ES-I3 (cell line): ENCODE results near the gene TMEM179.

Experiments
- H3K36me3 ChIP-seq: 2 replicates; pipeline ENCODE4 v1.6.1; 2013; ENCODE audit warnings: mild to moderate bottlenecking, low read length, control low read depth, moderate library complexity; ENCODE audit not compliant: insufficient read depth
- H3K4me1 ChIP-seq: 2 replicates; pipeline ENCODE4 v1.6.1; 2013; ENCODE audit warnings: mild to moderate bottlenecking, control low read depth, low read length; ENCODE audit not compliant: insufficient read depth
- H3K9ac ChIP-seq: 2 replicates; pipeline ENCODE4 v1.6.1; 2013; ENCODE audit warnings: low read depth, mild to moderate bottlenecking, low read length, moderate library complexity
- H3K9me3 ChIP-seq: 2 replicates; pipeline ENCODE4 v1.6.1; 2013; ENCODE audit warnings: mild to moderate bottlenecking, low read length, moderate library complexity; ENCODE audit not compliant: control insufficient read depth, insufficient read depth

Gene TMEM179

DNA sequence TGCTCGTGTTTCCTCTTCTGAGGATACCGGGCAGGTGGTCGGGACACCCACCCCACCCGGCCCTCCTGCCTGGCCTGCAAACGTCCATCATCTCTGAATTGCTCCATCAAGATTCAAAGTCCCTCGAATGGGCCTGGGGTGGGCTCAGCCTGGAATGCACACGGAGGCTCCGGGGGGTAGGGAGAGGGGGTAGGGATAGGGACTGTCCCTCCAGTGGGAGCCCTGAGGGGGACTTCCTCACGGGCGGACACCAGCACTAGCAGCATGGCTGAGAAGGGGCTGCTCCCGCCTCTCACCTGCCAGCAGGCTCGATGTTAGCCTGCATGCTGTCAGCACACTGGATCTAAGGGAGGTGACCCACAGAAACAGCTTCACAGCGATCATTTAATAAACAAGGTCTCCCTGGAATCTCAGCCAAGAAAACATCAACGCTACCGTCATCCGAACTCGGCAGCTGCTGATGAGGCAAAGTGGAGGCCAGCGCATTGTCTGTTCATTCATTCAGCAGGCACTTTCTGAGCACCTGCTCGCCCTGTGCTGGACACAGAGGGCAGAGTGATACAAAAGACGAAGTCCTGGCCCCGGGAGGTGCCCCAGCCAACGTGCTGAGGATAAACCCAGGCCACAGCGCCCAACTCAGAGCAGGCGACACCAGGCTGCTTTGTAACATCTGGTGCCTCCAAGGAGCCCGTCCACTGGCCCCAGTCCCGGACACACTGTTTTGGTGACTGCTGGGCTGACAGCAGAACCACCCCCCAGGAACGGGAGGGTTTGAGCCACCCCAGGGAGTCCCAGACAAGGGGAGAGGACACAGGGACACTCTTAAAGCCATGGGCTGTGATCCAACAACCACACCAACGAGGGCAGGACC is 6.3 kb downstream of the TMEM179 start:
- no peaks in the 10 kb centered on the region for H3K9me3 ChIP-seq
- H3K36me3 ChIP-seq = no peaks in the 10 kb centered on the region
- H3K9ac ChIP-seq = no peak overlapping the region
- H3K4me1 ChIP-seq = no peaks in the 10 kb centered on the region

DNA sequence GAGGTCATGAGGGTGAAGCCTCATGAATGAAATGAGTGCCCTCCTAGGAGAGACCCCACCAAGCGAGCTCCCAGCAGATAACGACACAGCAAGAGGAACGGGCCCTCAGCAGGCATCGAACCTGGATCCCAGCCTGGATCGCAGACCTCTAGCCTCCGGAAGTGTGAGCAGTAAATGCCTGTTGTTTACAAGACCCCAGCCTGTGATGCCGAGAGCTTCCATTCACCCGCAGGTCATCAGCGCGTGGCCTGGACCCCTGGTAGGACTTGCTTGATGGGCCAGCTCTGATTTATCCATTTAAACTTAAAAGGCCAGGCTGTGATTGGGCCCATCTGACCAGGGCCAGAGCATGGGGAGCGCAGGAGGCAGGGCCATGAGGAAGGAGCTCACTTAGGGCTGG is 7.0 kb downstream of the TMEM179 start:
- no peaks in the 10 kb centered on the region for H3K9me3 ChIP-seq
- no peak overlapping the region for H3K9ac ChIP-seq
- no peaks in the 10 kb centered on the region for H3K36me3 ChIP-seq
- no peaks in the 10 kb centered on the region for H3K4me1 ChIP-seq

DNA sequence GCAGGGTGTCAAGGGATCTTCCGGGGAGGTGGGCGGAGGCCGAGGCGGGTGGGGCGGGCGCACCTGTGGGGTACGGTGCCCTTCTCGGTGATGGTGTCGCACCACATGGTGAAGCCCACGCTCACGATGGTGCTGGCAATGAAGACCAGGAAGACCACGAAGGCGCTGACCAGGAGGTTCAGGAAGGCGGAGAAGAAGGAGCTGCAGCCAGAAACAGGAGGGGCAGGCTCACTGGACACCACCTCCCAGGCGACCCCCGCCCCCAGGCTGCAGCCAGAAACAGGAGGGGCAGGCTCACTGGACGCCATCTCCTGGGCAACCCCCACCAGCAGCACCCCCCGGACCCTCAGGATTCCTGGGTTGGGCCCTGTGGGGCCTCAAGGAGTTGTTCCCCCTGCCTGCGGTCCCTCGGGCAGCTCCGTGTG is 7.6 kb downstream of the TMEM179 start:
- no peaks in the 10 kb centered on the region for H3K4me1 ChIP-seq
- H3K36me3 ChIP-seq = no peaks in the 10 kb centered on the region
- H3K9me3 ChIP-seq = no peaks in the 10 kb centered on the region
- H3K9ac ChIP-seq = no peak overlapping the region

DNA sequence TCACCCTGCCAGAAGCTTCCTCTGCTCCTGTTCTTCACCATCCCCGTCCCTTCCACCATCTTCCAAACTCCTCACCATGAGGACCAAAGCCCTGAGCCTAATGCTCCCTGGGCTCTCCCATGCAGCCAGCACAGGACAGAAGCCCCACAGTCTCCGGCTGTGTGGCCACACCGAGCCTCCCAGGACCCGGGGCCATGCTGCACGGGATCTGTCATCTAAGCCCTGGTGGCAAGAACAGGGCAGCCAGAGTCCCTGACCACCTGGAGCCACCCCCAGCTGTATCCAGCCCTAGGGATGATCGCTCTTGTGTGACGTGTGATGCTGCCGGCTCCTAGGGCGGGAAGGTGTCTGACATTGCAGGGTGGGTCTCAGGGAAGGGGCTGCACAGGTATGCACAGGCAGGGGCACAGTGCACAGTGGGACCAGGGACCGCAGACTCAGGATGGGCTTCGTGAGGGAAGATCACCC is 8.1 kb downstream of the TMEM179 start:
- H3K36me3 ChIP-seq = no peaks in the 10 kb centered on the region

DNA sequence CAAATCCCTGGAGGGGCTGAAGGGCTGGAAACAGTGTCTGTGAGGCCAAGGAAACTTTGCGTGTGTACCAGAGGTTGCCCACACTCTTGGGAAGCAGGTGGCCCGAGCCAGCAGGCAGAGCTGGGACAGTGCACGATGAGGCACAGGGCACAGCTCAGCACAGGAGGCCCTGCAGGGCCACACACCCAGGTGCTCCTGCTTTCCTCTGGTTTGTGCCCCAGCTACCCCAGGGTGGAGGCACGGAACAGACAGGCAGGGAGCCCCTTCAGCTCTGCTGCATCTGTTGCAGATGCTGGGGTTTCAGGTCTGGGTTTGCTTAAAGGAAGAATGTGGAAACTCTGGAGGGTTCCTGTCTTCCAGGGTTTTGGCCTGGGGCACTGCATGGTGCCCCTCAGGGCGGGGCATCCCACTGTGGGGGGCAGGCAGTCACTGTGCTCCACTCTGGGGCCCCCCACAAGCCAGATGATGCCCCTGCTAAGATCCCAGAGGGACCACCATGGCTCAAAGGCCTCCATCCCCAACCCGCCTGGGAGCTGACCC is 8.6 kb downstream of the TMEM179 start:
- H3K9ac ChIP-seq = no peak overlapping the region
- H3K36me3 ChIP-seq = no peaks in the 10 kb centered on the region
- no peaks in the 10 kb centered on the region for H3K4me1 ChIP-seq
- no peaks in the 10 kb centered on the region for H3K9me3 ChIP-seq

More for the DNA sequence above, 8.1 kb downstream of the TMEM179 start:
- H3K9me3 ChIP-seq = no peaks in the 10 kb centered on the region
- H3K9ac ChIP-seq = no peak overlapping the region
- H3K4me1 ChIP-seq = no peaks in the 10 kb centered on the region

DNA sequence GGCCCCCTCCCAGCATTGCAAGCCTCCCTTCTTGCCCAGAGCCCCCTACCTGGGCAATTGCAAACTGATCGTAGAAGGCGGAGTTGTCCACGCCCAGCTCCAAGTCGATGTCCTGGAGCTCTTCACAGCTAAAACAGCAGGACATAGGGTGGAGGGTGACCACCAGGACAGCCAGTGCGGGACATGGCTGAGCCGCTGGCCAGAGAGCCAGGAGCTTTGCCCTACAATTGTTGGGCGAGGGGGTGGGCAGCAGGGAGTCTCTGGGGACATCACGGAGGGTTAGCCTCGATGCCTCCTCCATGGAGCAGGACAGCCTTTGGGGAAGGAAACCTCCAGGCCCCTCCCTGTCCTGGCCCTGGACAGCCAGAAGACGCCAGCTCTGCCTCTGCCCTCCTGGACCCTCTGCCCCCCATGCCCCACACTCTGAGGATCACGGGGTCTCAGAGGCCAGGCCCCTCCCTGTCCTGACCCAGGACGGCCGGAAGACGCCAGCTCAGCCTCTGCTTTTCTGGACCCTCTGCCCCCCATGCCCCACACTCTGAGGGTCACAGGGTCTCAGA is 9.4 kb downstream of the TMEM179 start:
- Histone ChIP-seq H3K9me3 (no peaks in the 10 kb centered on the region), H3K36me3 (no peaks in the 10 kb centered on the region), H3K4me1 (no peaks in the 10 kb centered on the region)

DNA sequence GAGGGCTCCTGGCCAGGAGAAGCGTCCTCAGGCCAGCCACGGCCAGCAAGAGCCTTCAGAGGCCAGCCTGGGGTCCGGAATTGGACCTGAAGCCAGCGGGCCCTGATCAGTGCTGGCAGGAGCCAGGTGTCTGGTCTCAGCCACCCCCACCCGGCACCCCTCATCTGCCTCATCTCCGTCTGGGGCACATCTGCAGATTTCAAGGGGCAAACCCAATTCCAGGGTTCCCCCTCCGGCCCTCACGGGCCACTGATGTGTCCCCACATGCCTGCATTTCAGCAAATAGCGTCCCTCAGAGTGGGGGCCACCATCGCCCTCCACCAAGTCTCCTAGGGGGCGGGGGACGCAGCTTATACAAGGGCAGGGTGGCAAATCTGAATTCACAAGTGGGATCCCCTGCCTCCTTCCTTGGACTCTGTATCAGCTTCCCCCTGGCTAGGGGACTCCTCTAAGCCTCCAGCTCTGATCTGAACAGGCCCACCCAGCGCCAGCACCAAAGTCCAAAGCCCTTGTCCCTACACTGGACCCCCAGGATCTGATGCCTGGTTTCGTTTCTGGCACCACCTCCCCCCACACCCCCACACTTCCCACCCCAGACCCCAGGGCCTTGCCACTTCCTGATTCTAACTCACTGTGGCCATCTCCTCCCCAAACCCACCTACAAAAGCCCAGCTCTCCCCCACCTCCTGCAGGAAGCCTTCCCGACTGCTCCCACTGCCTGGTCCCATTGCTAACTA is 10.1 kb downstream of the TMEM179 start:
- H3K36me3 ChIP-seq = no peaks in the 10 kb centered on the region
- H3K9me3 ChIP-seq = no peaks in the 10 kb centered on the region
- no peaks in the 10 kb centered on the region for H3K4me1 ChIP-seq
- no peak overlapping the region for H3K9ac ChIP-seq

More for the DNA sequence above, 9.4 kb downstream of the TMEM179 start:
- no peak overlapping the region for H3K9ac ChIP-seq

DNA sequence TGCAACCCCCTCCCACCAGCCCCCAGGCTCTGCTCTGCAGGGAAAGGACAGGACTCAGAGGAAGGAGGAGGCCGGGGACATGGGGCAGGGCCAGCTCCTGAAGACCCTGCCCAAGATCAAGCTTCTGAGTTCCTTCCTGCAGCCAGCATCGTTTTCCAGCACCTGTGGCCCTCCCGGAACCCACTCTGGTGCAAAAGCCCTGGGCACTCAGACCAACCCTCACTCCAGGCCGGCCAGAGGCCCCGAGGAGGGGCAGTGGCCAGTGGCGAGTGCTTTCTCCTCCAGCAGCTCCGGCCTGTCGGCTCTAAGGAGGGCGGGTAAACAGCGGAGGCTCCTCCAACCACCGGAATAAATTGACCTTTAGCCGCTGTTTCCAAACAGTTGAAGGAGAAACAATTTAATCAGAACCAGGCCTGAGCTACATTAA is 10.8 kb downstream of the TMEM179 start:
- H3K9me3 ChIP-seq = no peaks in the 10 kb centered on the region
- no peak overlapping the region for H3K9ac ChIP-seq
- H3K4me1 ChIP-seq = no peaks in the 10 kb centered on the region
- H3K36me3 ChIP-seq = no peaks in the 10 kb centered on the region

DNA sequence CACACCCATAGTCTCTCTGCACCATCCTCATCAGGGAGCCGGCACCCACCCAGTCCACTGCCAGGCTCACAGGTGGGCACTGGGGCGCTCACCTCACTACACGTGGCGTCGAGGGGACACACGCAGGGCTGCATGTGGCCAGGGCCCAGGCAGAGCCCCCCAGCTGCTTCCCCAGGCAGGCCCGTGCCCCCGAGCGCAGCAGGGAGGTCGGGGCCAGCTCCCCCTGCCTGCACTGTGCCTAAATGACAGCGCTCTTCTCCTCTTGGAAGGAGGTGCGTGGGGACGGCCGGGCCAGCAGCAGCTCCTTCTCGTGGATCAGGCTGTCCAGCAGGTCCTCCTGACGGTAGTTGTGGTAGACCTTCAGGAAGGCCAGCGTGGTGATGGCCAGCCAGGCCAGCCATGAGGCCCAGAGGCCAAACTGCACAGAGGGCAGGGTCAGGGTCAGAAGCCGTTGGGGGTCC is 11.3 kb downstream of the TMEM179 start:
- Histone ChIP-seq H3K36me3 (no peaks in the 10 kb centered on the region), H3K9ac (no peak overlapping the region)

DNA sequence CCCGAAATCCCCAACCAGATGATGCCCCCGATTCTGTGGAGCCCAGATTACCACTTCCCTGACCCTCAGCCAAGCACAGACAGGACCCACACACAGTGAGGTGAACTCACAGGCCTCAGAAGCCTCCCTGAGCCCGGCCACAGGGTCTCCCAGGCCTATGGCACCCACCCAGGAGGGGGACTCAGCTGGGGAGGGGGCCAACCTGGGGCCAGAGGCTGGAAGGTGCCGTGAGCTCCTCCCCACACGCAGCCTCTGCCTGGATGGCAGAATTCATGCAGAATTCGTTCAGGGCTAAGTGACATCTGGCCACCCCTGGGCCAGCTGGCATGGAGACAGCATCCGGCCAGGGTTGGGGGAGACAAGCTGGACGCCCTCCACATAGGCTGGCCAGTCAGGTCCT is 11.8 kb downstream of the TMEM179 start:
- Histone ChIP-seq H3K4me1 (no peaks in the 10 kb centered on the region; the same call in 1 of the 2 replicates), H3K9me3 (no peaks in the 10 kb centered on the region), H3K9ac (no peak overlapping the region), H3K36me3 (no peaks in the 10 kb centered on the region)

More for the DNA sequence above, 11.3 kb downstream of the TMEM179 start:
- Histone ChIP-seq H3K4me1 (no peaks in the 10 kb centered on the region), H3K9me3 (no peaks in the 10 kb centered on the region)

DNA sequence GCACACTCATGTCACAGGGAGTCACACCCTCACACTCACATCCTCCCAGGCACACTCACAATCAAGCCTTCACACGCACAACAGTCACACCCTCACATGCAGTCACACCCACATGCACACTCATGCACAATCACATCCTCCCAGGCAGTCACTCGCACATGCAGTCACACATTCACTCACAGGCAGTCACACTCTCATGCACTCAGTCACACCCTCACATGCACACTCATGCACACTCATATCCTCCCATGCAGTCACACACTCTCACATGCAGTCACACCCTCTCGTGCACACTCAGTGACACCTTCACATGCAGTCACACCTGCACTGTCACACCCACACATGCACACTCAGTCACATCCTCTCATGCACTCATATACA is 12.3 kb downstream of the TMEM179 start:
- H3K36me3 ChIP-seq = no peaks in the 10 kb centered on the region
- no peaks in the 10 kb centered on the region; the same call in 1 of the 2 replicates for H3K4me1 ChIP-seq
- no peaks in the 10 kb centered on the region for H3K9me3 ChIP-seq
- no peak overlapping the region for H3K9ac ChIP-seq

DNA sequence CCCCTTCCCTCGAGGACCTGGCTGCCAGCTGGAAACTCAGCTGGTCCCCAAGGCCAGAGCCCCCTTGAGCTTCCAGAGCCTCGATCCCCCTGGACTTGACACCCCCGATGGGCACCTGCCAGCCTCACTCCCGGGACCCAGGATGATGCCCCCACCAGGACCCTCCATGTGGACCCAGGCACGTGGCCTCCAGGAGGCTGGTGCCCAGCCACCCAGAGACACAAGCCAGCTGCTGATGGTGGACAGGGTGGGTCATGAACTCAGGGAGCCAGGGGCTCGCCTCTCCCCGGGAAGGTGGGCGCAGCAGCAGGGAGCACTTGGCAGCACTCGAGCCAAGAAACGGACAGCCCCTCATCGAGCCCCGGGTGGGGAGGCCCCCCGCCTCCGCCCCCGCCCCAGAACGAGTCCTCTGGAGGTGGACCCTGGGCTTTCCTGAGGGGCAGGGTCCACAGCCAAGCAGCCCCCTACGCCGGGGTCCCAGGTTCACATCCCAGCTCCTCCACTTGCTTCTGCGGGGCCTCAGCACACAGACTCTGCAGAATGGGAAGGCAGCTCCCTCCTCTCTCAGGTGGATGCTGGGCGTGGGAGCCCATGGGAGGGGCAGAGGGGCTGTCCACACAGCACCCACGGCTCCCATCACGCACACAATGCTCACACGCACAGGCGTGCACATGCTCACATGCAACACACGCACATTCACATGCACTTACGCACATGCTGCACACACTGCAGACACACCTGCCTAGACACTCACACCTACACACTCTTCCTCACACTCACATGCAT is 12.9 kb downstream of the TMEM179 start:
- Histone ChIP-seq H3K9me3 (no peaks in the 10 kb centered on the region), H3K4me1 (no peaks in the 10 kb centered on the region; the same call in 1 of the 2 replicates), H3K9ac (no peak overlapping the region), H3K36me3 (no peaks in the 10 kb centered on the region)

DNA sequence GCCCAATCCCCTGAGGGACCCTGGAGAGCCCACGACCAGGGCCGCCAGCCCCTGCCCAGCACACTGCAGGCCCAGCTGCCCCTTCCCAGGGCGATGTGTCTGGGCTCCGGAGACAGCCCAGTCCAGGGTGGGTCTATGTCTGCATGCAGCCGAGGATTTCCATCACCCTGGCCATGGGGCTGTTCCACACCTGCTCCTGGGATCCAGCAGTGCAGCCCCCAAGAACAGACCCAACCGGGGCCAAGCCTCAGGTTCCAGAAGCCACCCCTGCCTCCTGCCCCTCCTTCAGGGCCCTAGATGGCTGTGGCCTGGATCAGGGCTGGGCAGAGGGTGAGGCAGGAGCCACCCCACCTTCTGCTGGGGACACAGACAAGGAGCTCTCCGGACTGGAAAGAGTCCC is 13.5 kb downstream of the TMEM179 start:
- Histone ChIP-seq H3K9me3 (no peaks in the 10 kb centered on the region), H3K9ac (no peak overlapping the region), H3K4me1 (no peaks in the 10 kb centered on the region; the same call in 1 of the 2 replicates), H3K36me3 (no peaks in the 10 kb centered on the region)
